Neural cell (in vitro differentiated cells): ENCODE data around the gene RASGRP3. TPM values are rescaled to one million over a fixed set of nuclear protein-coding genes. Genes with fewer than 3 reads are reported as not detected.

Source experiments
- H2AFZ ChIP-seq: fragments of 200-600, 300-800 bp; sonication (generic), shearing (Covaris generic); 2 replicates; pipeline ENCODE4 v1.6.0; 2014; ENCODE audit warnings: low read depth, mild to moderate bottlenecking, antibody characterized with exemption, low read length, moderate library complexity
- H3F3A ChIP-seq: fragments of 200-600 bp; shearing (Covaris generic); 2 replicates; pipeline ENCODE4 v1.6.1; 2016; ENCODE audit warnings: mild to moderate bottlenecking, moderate library complexity, mixed read lengths, antibody characterized with exemption, low read length; ENCODE audit not compliant: insufficient read depth, poor library complexity, severe bottlenecking
- H3K27ac ChIP-seq: fragments of 200-600, 300-800 bp; sonication (generic), shearing (Covaris generic); 2 replicates; pipeline ENCODE4 v1.5.1; 2014; ENCODE audit warnings: mild to moderate bottlenecking, low read length, moderate library complexity
- H3K27me3 ChIP-seq: fragments of 300-800, 200-600 bp; sonication (generic), shearing (Covaris generic); 2 replicates; pipeline ENCODE4 v1.6.0; 2014; ENCODE audit warnings: mild to moderate bottlenecking, low read depth, low read length, moderate library complexity; ENCODE audit not compliant: insufficient read depth
- H3K36me3 ChIP-seq: fragments of 300-800, 200-600 bp; sonication (generic), shearing (Covaris generic); 2 replicates; pipeline ENCODE4 v1.5.1; 2014; ENCODE audit warnings: mild to moderate bottlenecking, antibody characterized with exemption, low read length, moderate library complexity; ENCODE audit not compliant: insufficient read depth
- H3K4me2 ChIP-seq: fragments of 300-800, 200-600 bp; sonication (generic), shearing (Covaris generic); 2 replicates; pipeline ENCODE4 v1.6.0; 2014; ENCODE audit warnings: mild to moderate bottlenecking, low read length
- H3K4me3 ChIP-seq: fragments of 300-800, 200-600 bp; sonication (generic), shearing (Covaris generic); 2 replicates; pipeline ENCODE4 v1.5.1; 2014; ENCODE audit warnings: mild to moderate bottlenecking, low read length, moderate library complexity
- H3K79me2 ChIP-seq: fragments of 200-600 bp; shearing (Covaris generic); replicated peaks from 2 replicates; pipeline ENCODE4 v1.6.0; 2014; ENCODE audit warnings: mild to moderate bottlenecking, low read length, moderate library complexity; ENCODE audit not compliant: insufficient read depth
- H3K9ac ChIP-seq: fragments of 300-800, 200-600 bp; sonication (generic), shearing (Covaris generic); 2 replicates; pipeline ENCODE4 v1.6.1; 2016; ENCODE audit warnings: mild to moderate bottlenecking, low read length, mixed read lengths
- H3K9me2 ChIP-seq: fragments of 200-600 bp; shearing (Covaris generic); 2 replicates; pipeline ENCODE4 v1.6.1; 2016; ENCODE audit warnings: mild to moderate bottlenecking, low read length, mixed read lengths; ENCODE audit not compliant: insufficient read depth
- H3K9me3 ChIP-seq: fragments of 200-600, 300-800 bp; sonication (generic), shearing (Covaris generic); 2 replicates; pipeline ENCODE4 v1.6.1; 2016; ENCODE audit warnings: mild to moderate bottlenecking, mixed run types, low read length, moderate library complexity, mixed read lengths
- H4K20me1 ChIP-seq: fragments of 200-600 bp; shearing (Covaris generic); 2 replicates; pipeline ENCODE4 v1.6.1; 2016; ENCODE audit warnings: mild to moderate bottlenecking, mixed run types; ENCODE audit not compliant: insufficient read depth
- EP300 ChIP-seq: fragments of 450-650 bp; conservative IDR thresholded peaks from 2 replicates; pipeline ENCODE4 v1.6.1; 2014; ENCODE audit warnings: antibody characterized with exemption, mild to moderate bottlenecking, moderate library complexity; ENCODE audit not compliant: poor library complexity, severe bottlenecking
- EZH2 ChIP-seq: fragments of 200-600, 300-800 bp; shearing (Covaris generic), sonication (generic); IDR thresholded peaks from 2 replicates; pipeline ENCODE4 v1.6.1; 2014; ENCODE audit warnings: antibody characterized with exemption, low read length, borderline replicate concordance, mild to moderate bottlenecking; ENCODE audit not compliant: insufficient read depth, poor library complexity, severe bottlenecking
- MXI1 ChIP-seq: fragments of 450-650 bp; conservative IDR thresholded peaks from 2 replicates; pipeline ENCODE4 v1.6.1; 2014; ENCODE audit warnings: antibody characterized with exemption, mild to moderate bottlenecking; ENCODE audit not compliant: poor library complexity, severe bottlenecking
- POLR2AphosphoS5 ChIP-seq: IDR thresholded peaks from 2 replicates; pipeline ENCODE4 v1.6.1; 2012
- RAD21 ChIP-seq: fragments of 450-650 bp; conservative IDR thresholded peaks from 2 replicates; pipeline ENCODE4 v1.6.1; 2014; ENCODE audit warnings: antibody characterized with exemption, mild to moderate bottlenecking, moderate library complexity
- SMC3 ChIP-seq: fragments of 450-650 bp; conservative IDR thresholded peaks from 2 replicates; pipeline ENCODE4 v1.6.1; 2014; ENCODE audit warnings: antibody characterized with exemption, mild to moderate bottlenecking, moderate library complexity; ENCODE audit not compliant: poor library complexity
- TAF1 ChIP-seq: IDR thresholded peaks from 2 replicates; pipeline ENCODE4 v1.6.1; 2012; ENCODE audit warnings: low read depth
- polyA plus RNA-seq: library from polyadenylated mRNA; depleted of rRNA; stranded (reverse); fragments of >200 nt; gene quantifications from 2 replicates; pipeline ENCODE4 v1.2.3, GENCODE V29; 2014
- TF ChIP-seq, protein P1 (sequence below): IDR thresholded peaks from 2 replicates; pipeline ENCODE4 v1.6.1; 2012; ENCODE audit warnings: borderline replicate concordance
- TF ChIP-seq, protein P2 (sequence below): fragments of 450-650 bp; IDR thresholded peaks from 2 replicates; pipeline ENCODE4 v1.5.1; 2014; ENCODE audit warnings: antibody characterized with exemption, mild to moderate bottlenecking, moderate library complexity; ENCODE audit not compliant: poor library complexity, severe bottlenecking

The RASGRP3 gene
- polyA plus RNA-seq, 1 donor from 2014 or later, result 25.3 TPM

DNA sequence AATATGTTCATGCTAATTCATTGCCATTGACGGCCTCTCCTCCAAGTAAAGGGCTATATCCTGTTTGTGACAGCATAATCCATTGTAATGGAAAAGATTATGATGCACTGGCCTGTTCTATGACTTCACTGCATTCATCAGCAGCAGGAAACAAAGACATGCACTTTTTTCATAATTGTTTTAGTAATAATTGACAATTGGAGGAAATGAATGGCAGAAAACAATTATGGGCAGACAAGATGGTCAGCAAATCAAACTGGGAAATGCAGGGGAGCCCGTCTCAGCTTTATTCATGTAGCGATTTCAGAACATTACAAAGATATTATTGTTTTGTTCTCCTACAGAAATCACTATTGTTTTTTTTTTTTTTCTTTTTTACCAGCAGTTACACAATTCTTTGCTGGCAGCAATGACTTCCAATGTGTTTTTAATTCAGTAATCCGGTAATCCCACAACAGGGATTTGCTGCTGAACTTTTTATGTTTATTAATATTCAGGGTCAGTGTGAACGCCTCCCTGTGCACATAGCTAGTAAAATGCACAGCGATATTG lies 33.8 kb upstream of the RASGRP3 start:
- no peak overlapping the region for H2AFZ ChIP-seq
- H3K9me2 ChIP-seq, result no peaks in the 10 kb centered on the region
- no peaks in the 10 kb centered on the region for H3K36me3 ChIP-seq
- TF ChIP-seq EZH2 (no peak), RAD21 (no peak), TAF1 (no peak), SMC3 (no peak), EP300 (no peak), POLR2AphosphoS5 (no peak), MXI1 (no peak)
- TF ChIP-seq, protein P1, sequence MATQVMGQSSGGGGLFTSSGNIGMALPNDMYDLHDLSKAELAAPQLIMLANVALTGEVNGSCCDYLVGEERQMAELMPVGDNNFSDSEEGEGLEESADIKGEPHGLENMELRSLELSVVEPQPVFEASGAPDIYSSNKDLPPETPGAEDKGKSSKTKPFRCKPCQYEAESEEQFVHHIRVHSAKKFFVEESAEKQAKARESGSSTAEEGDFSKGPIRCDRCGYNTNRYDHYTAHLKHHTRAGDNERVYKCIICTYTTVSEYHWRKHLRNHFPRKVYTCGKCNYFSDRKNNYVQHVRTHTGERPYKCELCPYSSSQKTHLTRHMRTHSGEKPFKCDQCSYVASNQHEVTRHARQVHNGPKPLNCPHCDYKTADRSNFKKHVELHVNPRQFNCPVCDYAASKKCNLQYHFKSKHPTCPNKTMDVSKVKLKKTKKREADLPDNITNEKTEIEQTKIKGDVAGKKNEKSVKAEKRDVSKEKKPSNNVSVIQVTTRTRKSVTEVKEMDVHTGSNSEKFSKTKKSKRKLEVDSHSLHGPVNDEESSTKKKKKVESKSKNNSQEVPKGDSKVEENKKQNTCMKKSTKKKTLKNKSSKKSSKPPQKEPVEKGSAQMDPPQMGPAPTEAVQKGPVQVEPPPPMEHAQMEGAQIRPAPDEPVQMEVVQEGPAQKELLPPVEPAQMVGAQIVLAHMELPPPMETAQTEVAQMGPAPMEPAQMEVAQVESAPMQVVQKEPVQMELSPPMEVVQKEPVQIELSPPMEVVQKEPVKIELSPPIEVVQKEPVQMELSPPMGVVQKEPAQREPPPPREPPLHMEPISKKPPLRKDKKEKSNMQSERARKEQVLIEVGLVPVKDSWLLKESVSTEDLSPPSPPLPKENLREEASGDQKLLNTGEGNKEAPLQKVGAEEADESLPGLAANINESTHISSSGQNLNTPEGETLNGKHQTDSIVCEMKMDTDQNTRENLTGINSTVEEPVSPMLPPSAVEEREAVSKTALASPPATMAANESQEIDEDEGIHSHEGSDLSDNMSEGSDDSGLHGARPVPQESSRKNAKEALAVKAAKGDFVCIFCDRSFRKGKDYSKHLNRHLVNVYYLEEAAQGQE, result no peak
- TF ChIP-seq, protein P2, sequence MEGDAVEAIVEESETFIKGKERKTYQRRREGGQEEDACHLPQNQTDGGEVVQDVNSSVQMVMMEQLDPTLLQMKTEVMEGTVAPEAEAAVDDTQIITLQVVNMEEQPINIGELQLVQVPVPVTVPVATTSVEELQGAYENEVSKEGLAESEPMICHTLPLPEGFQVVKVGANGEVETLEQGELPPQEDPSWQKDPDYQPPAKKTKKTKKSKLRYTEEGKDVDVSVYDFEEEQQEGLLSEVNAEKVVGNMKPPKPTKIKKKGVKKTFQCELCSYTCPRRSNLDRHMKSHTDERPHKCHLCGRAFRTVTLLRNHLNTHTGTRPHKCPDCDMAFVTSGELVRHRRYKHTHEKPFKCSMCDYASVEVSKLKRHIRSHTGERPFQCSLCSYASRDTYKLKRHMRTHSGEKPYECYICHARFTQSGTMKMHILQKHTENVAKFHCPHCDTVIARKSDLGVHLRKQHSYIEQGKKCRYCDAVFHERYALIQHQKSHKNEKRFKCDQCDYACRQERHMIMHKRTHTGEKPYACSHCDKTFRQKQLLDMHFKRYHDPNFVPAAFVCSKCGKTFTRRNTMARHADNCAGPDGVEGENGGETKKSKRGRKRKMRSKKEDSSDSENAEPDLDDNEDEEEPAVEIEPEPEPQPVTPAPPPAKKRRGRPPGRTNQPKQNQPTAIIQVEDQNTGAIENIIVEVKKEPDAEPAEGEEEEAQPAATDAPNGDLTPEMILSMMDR, result no peak
- H3K9ac ChIP-seq, result no peak overlapping the region
- no peaks in the 10 kb centered on the region for H3K9me3 ChIP-seq
- no peak overlapping the region for H3K27ac ChIP-seq
- H4K20me1 ChIP-seq, result no peaks in the 10 kb centered on the region
- no peak overlapping the region for H3K4me3 ChIP-seq
- no peaks in the 10 kb centered on the region for H3F3A ChIP-seq
- no peaks in the 10 kb centered on the region for H3K79me2 ChIP-seq
- H3K27me3 ChIP-seq, result no peaks in the 10 kb centered on the region
- H3K4me2 ChIP-seq, result no peak overlapping the region

DNA sequence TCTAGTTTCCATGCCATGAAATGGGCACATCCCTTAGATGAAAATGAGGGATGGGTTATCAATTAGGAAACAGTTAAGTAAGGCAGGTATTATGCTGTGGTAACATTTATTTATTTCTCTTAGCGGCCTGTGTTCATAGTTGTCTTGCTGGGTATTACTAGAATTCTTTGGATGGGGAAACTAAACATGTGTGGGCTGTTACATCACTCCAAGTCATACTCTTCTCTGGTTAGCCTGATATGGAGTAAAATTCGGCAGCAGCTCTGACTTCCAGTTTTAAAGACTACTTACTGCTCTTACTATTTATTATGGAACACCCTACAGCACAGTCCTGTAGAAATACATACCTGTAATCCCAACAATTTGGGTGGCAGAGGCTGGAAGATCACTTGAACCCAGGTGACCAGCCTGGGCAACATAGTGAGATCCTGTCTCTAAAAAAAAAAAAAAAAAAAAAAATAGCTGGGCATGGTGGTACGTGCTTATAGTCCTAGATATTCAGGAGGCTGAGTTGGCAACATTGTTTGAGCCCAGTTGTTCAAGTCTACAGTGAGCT lies 33.1 kb upstream of the RASGRP3 start:
- H3K27me3 ChIP-seq, result no peaks in the 10 kb centered on the region
- no peak for TF ChIP-seq POLR2AphosphoS5
- TF ChIP-seq, protein P1, result no peak
- H3K9me2 ChIP-seq, result no peaks in the 10 kb centered on the region
- no peak overlapping the region for H3K4me3 ChIP-seq
- no peak overlapping the region for H3K27ac ChIP-seq
- H3K9ac ChIP-seq, result no peak overlapping the region
- H3K9me3 ChIP-seq, result no peaks in the 10 kb centered on the region
- no peaks in the 10 kb centered on the region for H3F3A ChIP-seq
- no peaks in the 10 kb centered on the region for H4K20me1 ChIP-seq
- H2AFZ ChIP-seq, result no peak overlapping the region
- no peaks in the 10 kb centered on the region for H3K36me3 ChIP-seq
- no peaks in the 10 kb centered on the region for H3K79me2 ChIP-seq
- no peak overlapping the region for H3K4me2 ChIP-seq
